Tongue (tissue), 2 donors: ENCODE data around the gene NELL1. TPM values are rescaled to one million over a fixed set of nuclear protein-coding genes. Genes with fewer than 3 reads are reported as not detected.

Experiments used
- DNase-seq: peaks from one replicate; pipeline ENCODE4 v3.0.0-alpha.2; 2015
- total RNA-seq: library from RNA; depleted of rRNA; stranded (reverse); fragments of >200 nt; gene quantifications from one replicate; pipeline ENCODE4 v1.2.3, GENCODE V29; 2014

NELL1 gene
- total RNA-seq, 1 donor from 2014 or later: 78.7 TPM

- no peak for DNase-seq
Measured at GRCh38 chr11:20668131-20668809, 1.1 kb upstream of the NELL1 start.

- DNase-seq: no peak
Measured at GRCh38 chr11:20669820-20670684, 666 bp downstream of the NELL1 start.

DNA sequence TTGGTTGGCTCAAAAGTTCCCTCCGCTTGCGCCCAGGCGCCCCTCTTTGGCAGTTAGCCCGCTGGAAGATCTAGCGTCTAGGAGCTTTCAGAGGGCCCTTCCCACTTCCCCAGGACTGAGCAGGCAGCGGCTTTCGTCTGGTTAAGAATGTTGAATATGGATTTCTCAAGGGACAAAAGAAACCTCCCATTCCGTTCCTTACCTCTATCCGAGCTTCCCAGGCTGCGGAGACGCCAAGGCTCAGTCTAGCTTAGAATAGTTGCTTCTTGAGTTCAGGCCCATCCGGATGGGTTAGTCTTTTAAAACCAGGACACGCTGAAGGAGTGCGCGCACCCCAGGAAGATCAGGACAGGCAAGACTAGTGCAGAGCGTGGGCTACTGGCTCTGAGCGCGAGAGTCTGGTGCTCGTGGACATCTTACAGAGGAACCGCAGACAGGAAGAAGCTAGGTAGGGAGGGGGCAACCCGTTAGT is 1.6 kb downstream of the NELL1 start:
- DNase-seq: peak; percentile 25

DNA sequence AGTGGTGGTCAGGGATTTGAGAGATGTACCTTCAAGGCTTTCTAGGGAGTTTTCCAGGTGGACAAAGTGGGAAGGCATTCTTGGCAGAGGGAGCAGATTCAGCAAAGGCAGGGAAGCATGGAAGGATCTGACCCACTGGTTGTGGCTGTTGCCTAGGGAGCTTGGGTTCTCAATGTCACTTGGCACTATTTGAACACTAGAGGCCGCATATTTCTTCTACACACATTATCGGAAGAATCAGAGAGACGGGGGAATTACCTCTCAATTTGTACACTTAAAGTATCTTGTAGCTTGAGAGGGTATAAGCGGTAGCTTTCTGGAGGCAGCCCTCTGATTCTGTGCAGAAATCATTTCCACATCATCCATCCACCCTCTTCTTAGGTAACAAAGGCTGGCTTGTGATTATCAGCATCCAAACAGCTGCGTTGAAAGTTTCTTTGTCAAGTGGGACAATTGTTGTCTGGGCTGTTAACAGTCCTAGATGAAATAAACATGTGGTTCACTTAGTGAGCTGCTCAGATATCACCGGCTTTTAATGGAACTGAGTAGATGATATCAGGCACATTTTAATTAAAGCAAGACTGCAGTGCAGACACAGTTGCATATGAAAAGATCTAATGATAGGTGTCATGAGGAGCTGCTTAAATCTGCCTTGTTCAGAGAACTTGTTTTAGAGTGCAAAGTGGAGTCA is 2.6 kb downstream of the NELL1 start:
- peak; percentile 32 for DNase-seq

GRCh38 chr11:20672575-20672974 is 3.2 kb downstream of the NELL1 start:
- DNase-seq: no peak

DNA sequence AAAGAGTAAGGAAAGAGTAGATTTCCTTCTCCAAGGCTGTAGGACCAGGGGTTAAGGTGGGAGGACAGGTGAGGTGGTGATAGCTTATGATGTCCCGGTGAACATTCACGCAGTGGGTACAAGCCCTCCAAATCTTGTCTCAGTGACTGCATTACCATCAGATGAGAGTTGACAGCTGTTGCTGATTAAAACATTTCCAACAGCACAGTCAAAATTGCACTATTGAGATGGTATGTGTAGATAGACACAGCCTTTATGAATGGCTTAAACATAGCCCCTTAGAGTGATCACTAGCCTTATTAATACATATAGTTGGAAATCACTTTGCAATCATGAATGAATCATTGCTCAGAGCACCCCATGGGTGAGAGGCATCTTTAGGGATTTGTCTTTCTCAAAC is 7.3 kb downstream of the NELL1 start:
- no peak for DNase-seq

GRCh38 chr11:20688761-20689160 is 19.4 kb downstream of the NELL1 start:
- DNase-seq: no peak

- DNase-seq: no peak
Measured at GRCh38 chr11:20707876-20708275, 38.5 kb downstream of the NELL1 start.

DNA sequence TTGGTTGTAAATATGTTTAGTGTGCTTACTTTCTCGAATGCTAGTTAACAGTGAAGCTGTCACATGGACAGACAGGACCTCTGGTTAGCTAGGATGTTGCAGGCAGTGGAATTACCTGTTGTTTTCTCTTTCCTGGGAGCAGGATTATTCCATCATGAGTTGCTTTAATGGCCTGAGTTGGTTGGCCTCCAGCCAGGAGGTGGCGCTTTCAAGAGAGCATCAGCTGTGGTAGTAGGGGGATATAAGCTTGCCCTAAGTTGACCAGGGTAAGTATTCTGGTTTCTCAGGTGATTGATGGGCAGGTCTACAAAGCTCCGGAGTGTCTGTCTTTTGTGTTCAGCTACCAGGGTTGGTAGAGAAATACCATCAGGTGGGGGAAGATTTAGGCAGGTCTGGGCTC is 43.5 kb downstream of the NELL1 start:
- no peak for DNase-seq

DNA sequence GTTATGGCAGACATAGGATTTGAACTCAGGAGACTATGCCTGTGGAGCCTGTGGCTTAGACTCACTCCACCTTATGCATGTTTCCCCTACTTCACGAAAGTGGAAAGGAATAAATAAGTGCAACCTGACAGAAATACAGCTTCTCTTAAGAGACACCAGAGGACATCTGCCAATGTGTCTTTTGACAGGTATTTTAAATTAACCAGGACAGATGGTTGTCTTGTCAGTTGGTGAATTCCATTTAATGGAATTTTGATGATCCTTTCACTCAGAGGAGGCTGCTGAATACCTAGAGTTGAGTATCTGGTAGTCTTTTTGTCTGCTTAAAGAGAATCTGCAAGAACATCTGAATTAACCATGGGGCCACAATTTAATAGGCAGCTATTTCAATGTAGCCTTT is 46.1 kb downstream of the NELL1 start:
- no peak for DNase-seq

- no peak for DNase-seq
Measured at GRCh38 chr11:20715931-20716330, 46.5 kb downstream of the NELL1 start.

- DNase-seq: no peak
Measured at GRCh38 chr11:20719821-20720220, 50.4 kb downstream of the NELL1 start.

DNA sequence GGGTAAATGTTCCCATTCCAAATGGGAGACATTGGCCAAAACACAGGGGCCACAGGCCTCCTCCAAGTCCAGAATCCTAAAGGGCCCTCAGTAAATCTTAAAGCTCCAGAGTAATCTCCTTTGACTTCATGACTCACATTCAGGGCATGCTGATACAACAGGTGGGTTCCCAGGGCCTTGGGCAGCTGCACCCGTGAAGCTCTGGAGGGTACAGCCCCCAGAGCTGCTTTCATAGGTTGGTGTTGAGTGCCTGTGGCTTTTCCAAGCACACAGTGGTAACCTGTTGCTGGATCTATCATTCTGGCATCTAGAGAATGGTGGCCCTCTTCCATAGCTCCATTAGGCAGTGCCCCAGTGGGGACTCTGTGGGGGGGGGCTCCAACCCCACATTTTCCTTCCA is 54.0 kb downstream of the NELL1 start:
- DNase-seq: no peak

DNA sequence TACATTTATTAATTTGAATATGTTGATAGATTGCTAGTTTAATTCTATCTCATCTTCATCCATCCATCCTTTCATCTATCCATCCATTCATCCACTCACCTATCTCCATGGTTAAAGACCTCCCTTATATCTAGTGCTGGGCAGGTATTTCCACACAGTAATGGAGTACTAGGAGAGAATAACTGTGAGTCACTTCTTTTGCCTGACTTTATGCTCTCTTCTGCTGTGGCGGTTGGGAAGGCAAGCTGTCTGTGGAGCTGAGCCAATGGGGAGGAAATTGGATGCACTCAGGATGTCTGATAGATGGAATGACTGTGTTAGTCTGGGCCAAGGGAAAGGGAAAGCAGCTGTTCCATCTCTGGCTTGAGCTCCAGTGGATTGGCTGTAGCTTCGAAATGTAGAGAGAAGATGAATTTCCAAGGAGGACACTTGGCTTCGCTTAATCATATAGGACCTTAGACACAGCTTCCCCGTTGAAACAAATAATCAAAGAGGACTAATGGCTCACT is 60.3 kb downstream of the NELL1 start:
- peak; percentile 55 for DNase-seq

DNA sequence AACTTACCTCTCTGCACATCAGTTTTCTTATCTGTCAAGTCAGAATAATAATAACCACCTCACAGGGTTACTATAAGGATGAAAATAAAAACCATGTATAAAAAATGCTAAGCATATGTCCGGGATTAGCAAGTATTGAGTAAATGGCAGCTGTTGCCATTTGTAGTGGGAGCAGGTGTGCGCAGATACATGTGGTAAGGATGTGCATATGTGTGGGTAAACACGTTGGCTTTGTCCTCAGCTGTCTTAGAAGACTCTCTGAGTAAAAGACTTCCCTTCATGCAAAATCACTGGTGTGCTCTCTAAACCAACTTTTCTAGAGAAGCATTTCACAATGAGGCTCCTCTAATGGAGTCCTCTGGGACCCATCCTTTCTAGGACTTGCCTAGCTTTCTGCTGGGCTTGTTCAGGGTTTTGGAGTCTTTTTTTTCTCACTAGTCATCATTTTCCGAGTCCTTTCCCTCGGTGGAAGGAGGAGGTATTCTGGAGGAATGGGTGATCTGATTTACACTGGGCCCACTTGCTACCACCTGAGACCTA is 62.4 kb downstream of the NELL1 start:
- peak; percentile 24 for DNase-seq

DNA sequence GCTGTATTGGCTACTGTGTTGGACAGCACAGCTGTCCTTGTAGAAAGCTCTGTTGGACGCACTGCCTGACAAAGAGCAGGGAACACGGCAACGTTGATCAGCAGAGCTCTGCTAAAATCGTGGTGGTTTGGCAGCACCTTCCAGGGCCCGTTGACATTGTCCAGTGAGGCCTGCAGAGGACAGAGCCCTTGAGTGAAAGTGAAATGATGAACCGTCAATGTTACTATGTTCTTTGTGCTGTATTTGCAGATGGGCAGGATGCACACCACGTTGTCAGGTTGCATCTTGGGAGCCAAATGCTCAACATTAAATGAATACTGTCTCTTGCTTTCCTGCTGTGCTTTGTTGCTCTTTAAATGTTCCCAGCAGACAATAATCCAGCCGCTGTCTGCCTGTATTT is 69.7 kb downstream of the NELL1 start:
- peak; percentile 72 for DNase-seq

- DNase-seq: peak; percentile 14
Measured at GRCh38 chr11:20739577-20739976, 70.2 kb downstream of the NELL1 start.

GRCh38 chr11:20754933-20755332 is 85.5 kb downstream of the NELL1 start:
- no peak for DNase-seq

- DNase-seq: no peak
Measured at GRCh38 chr11:20759541-20759940, 90.2 kb downstream of the NELL1 start.

GRCh38 chr11:20760811-20761210 is 91.4 kb downstream of the NELL1 start:
- DNase-seq: no peak

DNA sequence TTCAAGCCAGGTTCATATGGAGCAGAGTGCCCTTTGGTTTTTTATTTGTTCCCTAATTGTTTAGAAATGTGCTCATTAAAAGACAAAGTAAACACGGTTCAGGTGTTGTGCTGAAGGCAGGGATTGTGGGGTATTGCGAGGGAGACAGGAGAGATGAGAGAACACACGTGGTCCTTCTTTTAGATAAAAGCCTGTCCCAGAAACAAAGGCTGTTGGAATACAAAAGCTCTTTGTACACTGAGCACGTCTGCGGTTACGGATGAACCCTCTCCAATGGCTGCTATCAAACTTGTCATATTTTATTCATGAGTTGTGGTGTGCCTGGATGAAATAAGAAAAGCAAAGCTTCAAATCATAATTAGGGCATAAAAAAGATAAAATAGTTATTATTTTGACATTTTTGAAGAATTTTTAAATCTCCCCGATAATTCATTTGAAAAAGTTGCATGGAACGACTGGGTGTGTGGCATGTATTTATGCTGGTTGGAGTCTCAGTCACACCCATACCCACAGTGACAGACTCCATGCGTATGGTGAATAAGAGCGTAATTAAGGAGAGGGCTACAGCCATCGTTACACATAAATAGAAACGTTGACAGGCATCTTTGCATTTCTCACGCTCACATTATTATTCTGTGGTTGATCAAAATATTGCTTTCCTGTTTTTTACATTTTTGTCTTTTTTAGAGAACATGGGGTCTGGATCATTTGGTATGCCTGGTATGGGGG is 92.9 kb downstream of the NELL1 start:
- DNase-seq: no peak

DNA sequence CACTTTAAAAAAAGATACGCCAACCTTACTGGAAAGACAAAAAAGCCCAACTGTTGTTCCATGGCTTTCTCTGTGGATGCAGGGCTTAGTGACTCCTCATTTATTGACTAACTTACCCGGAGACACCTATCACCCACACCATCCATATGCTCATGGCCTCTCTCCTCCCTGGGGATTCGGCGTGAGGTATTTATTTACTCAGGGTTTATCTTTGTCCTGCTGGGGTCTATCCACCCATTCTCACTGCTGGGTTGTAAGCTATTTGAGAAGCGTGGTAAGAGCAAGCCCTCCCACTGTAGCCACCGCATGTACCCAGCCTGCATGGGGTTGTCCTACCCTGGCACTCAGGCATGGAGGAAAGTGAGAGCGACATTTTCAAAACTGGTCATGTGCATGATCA is 93.6 kb downstream of the NELL1 start:
- DNase-seq: no peak
